PC-3 (cell line): Measurements from ENCODE around the gene ARHGAP18. TPM values are rescaled to one million over a fixed set of nuclear protein-coding genes. Genes with fewer than 3 reads are reported as not detected.

ENCODE experiments used
- ATAC-seq: fragments of 200-7000 bp; cut with Tn5 transposase; 2 replicates; pipeline ENCODE4 v1.9.1; 2020; ENCODE audit warnings: mild to moderate bottlenecking, moderate library complexity
- BruUV-seq: library from RNA; stranded (reverse); fragments of 400-500 nt; replicated peaks from 2 replicates; lab custom pipeline; 2021; lab: Mats Ljungman, UMichigan
- CTCF ChIA-PET: fragments of 300-600 bp; sonication (Branson Sonifier 250); formaldehyde crosslinking; loops from one replicate; lab custom pipeline; 2022; ENCODE audit warnings: antibody characterized with exemption; lab: Charles Lee
- POLR2A ChIA-PET: fragments of 300-600 bp; sonication (Branson Sonifier 250); formaldehyde crosslinking; loops from one replicate; lab custom pipeline; 2022; ENCODE audit warnings: antibody characterized with exemption; ENCODE audit not compliant: unreplicated experiment; lab: Charles Lee
- DNase-seq: peaks from one replicate; pipeline ENCODE4 v3.0.0-alpha.2; 2015
- H2AFZ ChIP-seq: fragments of 300-600 bp; sonication (generic); 2 replicates; pipeline ENCODE4 v1.6.0; 2016; ENCODE audit warnings: antibody characterized with exemption, low read length
- H3F3A ChIP-seq: fragments of 300-600 bp; sonication (generic); one replicate; pipeline ENCODE4 v1.6.0; 2017; ENCODE audit warnings: antibody characterized with exemption, low read length, control low read depth, mild to moderate bottlenecking; ENCODE audit not compliant: unreplicated experiment
- H3K27ac ChIP-seq: fragments of 300-600 bp; sonication (generic); 2 replicates; pipeline ENCODE4 v1.5.1; 2016; ENCODE audit warnings: mild to moderate bottlenecking, low read length
- H3K27me3 ChIP-seq: fragments of 300-600 bp; sonication (generic); 2 replicates; pipeline ENCODE4 v1.6.1; 2016; ENCODE audit warnings: low read length, mixed read lengths
- H3K36me3 ChIP-seq: fragments of 300-600 bp; sonication (generic); 2 replicates; pipeline ENCODE4 v1.6.1; 2016; ENCODE audit warnings: low read depth, mixed run types, low read length, mixed read lengths
- H3K4me1 ChIP-seq: fragments of 300-600 bp; sonication (generic); 2 replicates; pipeline ENCODE4 v1.5.1; 2016; ENCODE audit warnings: low read length; ENCODE audit not compliant: insufficient read depth
- H3K4me2 ChIP-seq: fragments of 300-600 bp; sonication (generic); 2 replicates; pipeline ENCODE4 v1.6.0; 2016; ENCODE audit warnings: low read length
- H3K4me3 ChIP-seq: fragments of 300-600 bp; sonication (generic); 2 replicates; pipeline ENCODE4 v1.5.1; 2016; ENCODE audit warnings: mild to moderate bottlenecking, low read length, mixed read lengths
- H3K79me2 ChIP-seq: fragments of 300-600 bp; sonication (generic); 2 replicates; pipeline ENCODE4 v1.6.1; 2017; ENCODE audit warnings: low read length, mixed read lengths
- H3K9ac ChIP-seq: fragments of 300-600 bp; sonication (generic); 2 replicates; pipeline ENCODE4 v1.6.0; 2016; ENCODE audit warnings: mild to moderate bottlenecking, low read length
- H3K9me2 ChIP-seq: fragments of 300-600 bp; sonication (generic); replicated peaks from 2 replicates; pipeline ENCODE4 v1.6.1; 2016; ENCODE audit warnings: mixed run types, low read length, mixed read lengths
- H3K9me3 ChIP-seq: fragments of 300-600 bp; sonication (generic); 2 replicates; pipeline ENCODE4 v1.6.1; 2016; ENCODE audit warnings: low read length, mixed read lengths
- H4K20me1 ChIP-seq: fragments of 300-600 bp; sonication (generic); 2 replicates; pipeline ENCODE4 v1.6.1; 2016; ENCODE audit warnings: low read length, mixed read lengths
- EZH2 ChIP-seq: fragments of 300-600 bp; sonication (generic); IDR thresholded peaks from one replicate; pipeline ENCODE4 v1.6.1; 2017; ENCODE audit warnings: antibody characterized with exemption, mild to moderate bottlenecking, low read length; ENCODE audit not compliant: unreplicated experiment
- EZH2phosphoT487 ChIP-seq: fragments of 300-600 bp; sonication (generic); IDR thresholded peaks from 2 replicates; pipeline ENCODE4 v1.6.1; 2018; ENCODE audit warnings: mild to moderate bottlenecking, antibody characterized with exemption, low read length, borderline replicate concordance
- intact Hi-C: fragments of 100-400 bp; cut with micrococcal nuclease; formaldehyde crosslinking; loops from 2 replicates; pipeline ENCODE4 v1.9.0; 2023
- total RNA-seq: library from RNA; depleted of rRNA; stranded (reverse); fragments of >200 nt; gene quantifications from 2 replicates; pipeline ENCODE4 v1.2.3, GENCODE V29; 2014
- TF ChIP-seq, protein P1 (sequence below): fragments of 300-600 bp; sonication (generic); conservative IDR thresholded peaks from 2 replicates; pipeline ENCODE4 v1.5.1; 2017; ENCODE audit warnings: antibody characterized with exemption, low read depth, mild to moderate bottlenecking, low read length

Gene ARHGAP18
- total RNA-seq, 1 experiment from 2014 or later = 5.9 TPM

DNA sequence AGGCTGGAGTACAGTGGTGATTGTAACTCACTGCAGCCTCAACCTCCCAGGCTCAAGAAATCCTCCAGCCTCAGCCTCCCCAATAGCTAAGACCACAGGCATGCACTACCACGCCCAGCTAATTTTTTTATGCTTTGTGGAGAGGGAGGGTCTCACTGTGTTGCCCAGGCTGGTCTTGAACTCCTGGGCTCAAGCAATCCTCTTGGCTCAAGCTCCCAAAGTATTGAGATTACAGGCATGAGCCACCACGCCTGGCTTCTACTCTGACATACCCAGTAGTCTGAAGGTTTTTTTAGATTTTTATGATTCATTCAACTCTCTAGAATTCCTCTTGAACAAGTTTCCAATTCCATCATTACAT lies 1.3 kb upstream of the ARHGAP18 start:
- no peak for ATAC-seq
- TF ChIP-seq, protein P1, sequence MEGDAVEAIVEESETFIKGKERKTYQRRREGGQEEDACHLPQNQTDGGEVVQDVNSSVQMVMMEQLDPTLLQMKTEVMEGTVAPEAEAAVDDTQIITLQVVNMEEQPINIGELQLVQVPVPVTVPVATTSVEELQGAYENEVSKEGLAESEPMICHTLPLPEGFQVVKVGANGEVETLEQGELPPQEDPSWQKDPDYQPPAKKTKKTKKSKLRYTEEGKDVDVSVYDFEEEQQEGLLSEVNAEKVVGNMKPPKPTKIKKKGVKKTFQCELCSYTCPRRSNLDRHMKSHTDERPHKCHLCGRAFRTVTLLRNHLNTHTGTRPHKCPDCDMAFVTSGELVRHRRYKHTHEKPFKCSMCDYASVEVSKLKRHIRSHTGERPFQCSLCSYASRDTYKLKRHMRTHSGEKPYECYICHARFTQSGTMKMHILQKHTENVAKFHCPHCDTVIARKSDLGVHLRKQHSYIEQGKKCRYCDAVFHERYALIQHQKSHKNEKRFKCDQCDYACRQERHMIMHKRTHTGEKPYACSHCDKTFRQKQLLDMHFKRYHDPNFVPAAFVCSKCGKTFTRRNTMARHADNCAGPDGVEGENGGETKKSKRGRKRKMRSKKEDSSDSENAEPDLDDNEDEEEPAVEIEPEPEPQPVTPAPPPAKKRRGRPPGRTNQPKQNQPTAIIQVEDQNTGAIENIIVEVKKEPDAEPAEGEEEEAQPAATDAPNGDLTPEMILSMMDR = no peak
- TF ChIP-seq EZH2 (no peak), EZH2phosphoT487 (no peak)
- H3K9ac ChIP-seq = no peak overlapping the region
- peaks cover 15% of the 10 kb centered on the region for H3K79me2 ChIP-seq
- no peaks in the 10 kb centered on the region for H3K36me3 ChIP-seq
- intact Hi-C loops = loop anchor here (2.0 kb wide), 2 partner anchors 38 kb away; no protein-coding TSS in a partner anchor
- H3F3A ChIP-seq = no peaks in the 10 kb centered on the region
- no peak overlapping the region for H3K27ac ChIP-seq
- H3K9me2 ChIP-seq = no peaks in the 10 kb centered on the region
- H3K4me2 ChIP-seq = no peak overlapping the region
- no peaks in the 10 kb centered on the region for H3K27me3 ChIP-seq
- DNase-seq = no peak
- BruUV-seq = no TSS peak
- H3K4me3 ChIP-seq = no peak overlapping the region
- no peaks in the 10 kb centered on the region for H4K20me1 ChIP-seq
- peaks cover 17% of the 10 kb centered on the region; the same call in 1 of the 2 replicates for H3K4me1 ChIP-seq
- ChIA-PET CTCF (no interaction called here), POLR2A (no interaction called here)
- H3K9me3 ChIP-seq = no peaks in the 10 kb centered on the region
- H2AFZ ChIP-seq = no peak overlapping the region

GRCh38 chr6:129710450-129711270 lies 683 bp upstream of the ARHGAP18 start:
- ATAC-seq (no peak), DNase-seq (no peak)
- H3K9me3 ChIP-seq = no peaks in the 10 kb centered on the region
- H4K20me1 ChIP-seq = no peaks in the 10 kb centered on the region
- H3K4me2 ChIP-seq = peak overlapping the region; percentile 91
- peak overlapping the region; percentile 83 for H2AFZ ChIP-seq
- H3K9me2 ChIP-seq = no peaks in the 10 kb centered on the region
- no peaks in the 10 kb centered on the region for H3F3A ChIP-seq
- CTCF ChIA-PET = no interaction called here
- H3K79me2 ChIP-seq = peaks cover 15% of the 10 kb centered on the region
- TF ChIP-seq, protein P1 = no peak
- no peak for TF ChIP-seq EZH2
- no peak for TF ChIP-seq EZH2phosphoT487
- peak overlapping the region; percentile 55 for H3K27ac ChIP-seq
- no peaks in the 10 kb centered on the region for H3K27me3 ChIP-seq
- H3K9ac ChIP-seq = peak overlapping the region; percentile 50
- peaks cover 17% of the 10 kb centered on the region; the same call in 1 of the 2 replicates for H3K4me1 ChIP-seq
- no peaks in the 10 kb centered on the region for H3K36me3 ChIP-seq
- intact Hi-C loops = loop anchor here (2.0 kb wide), 2 partner anchors 38 kb away; no protein-coding TSS in a partner anchor
- POLR2A ChIA-PET = interaction anchor here (0.6 kb wide), 1 partner anchor 70 kb away, joined by 4 read pairs; no protein-coding TSS in a partner anchor
- BruUV-seq = no TSS peak
- H3K4me3 ChIP-seq = peak overlapping the region; percentile 73
